Glomerular endothelial cell (primary cell): ENCODE data around the gene MPRIP. TPM values are rescaled to one million over a fixed set of nuclear protein-coding genes. Genes with fewer than 3 reads are reported as not detected.
"Not testable (repeated sequence)": the region's sequence is repeated elsewhere in the genome, so short reads cannot be mapped to it uniquely, and the experiment has no call there.

Source experiments
- DNase-seq: peaks from one replicate; pipeline ENCODE4 v3.0.0-alpha.2; 2011; ENCODE audit warnings: low read depth, low spot score; ENCODE audit errors: extremely low read depth
- total RNA-seq: library from RNA; depleted of rRNA; stranded (reverse); fragments of >200 nt; gene quantifications from 2 replicates; pipeline ENCODE4 v1.2.3, GENCODE V29; 2015

Gene MPRIP
- total RNA-seq, 1 donor from 2014 or later: 160 TPM

GRCh38 chr17:17158506-17158905 is 116.2 kb downstream of the MPRIP start:
- not testable (repeated sequence) for DNase-seq

GRCh38 chr17:17159571-17159970 is 117.3 kb downstream of the MPRIP start:
- DNase-seq: no peak

GRCh38 chr17:17161121-17161520 is 118.9 kb downstream of the MPRIP start:
- DNase-seq: no peak

GRCh38 chr17:17161759-17162158 is 119.5 kb downstream of the MPRIP start:
- DNase-seq: no peak

GRCh38 chr17:17164156-17164555 is 121.9 kb downstream of the MPRIP start:
- DNase-seq: no peak

- no peak for DNase-seq
These were observed 122.4 kb downstream of the MPRIP start for GRCh38 chr17:17164676-17165075.

GRCh38 chr17:17165666-17166308 is 123.5 kb downstream of the MPRIP start:
- DNase-seq: no peak

- DNase-seq: no peak
These were observed 124.2 kb downstream of the MPRIP start for GRCh38 chr17:17166446-17166845.

- DNase-seq: no peak
These were observed 125.1 kb downstream of the MPRIP start for GRCh38 chr17:17167356-17167755.

GRCh38 chr17:17167986-17168385 is 125.7 kb downstream of the MPRIP start:
- no peak for DNase-seq

- no peak for DNase-seq
These were observed 126.1 kb downstream of the MPRIP start for GRCh38 chr17:17168401-17168800.

- no peak for DNase-seq
These were observed 127.1 kb downstream of the MPRIP start for GRCh38 chr17:17169396-17169795.

- no peak for DNase-seq
These were observed 128.2 kb downstream of the MPRIP start for GRCh38 chr17:17170346-17170985.

- DNase-seq: no peak
These were observed 128.9 kb downstream of the MPRIP start for GRCh38 chr17:17171186-17171585.

- no peak for DNase-seq
These were observed 130.0 kb downstream of the MPRIP start for GRCh38 chr17:17172001-17172939.

- DNase-seq: no peak
These were observed 130.7 kb downstream of the MPRIP start for GRCh38 chr17:17172990-17173389.

- no peak for DNase-seq
These were observed 131.7 kb downstream of the MPRIP start for GRCh38 chr17:17173921-17174320.

GRCh38 chr17:17175340-17175739 is 133.1 kb downstream of the MPRIP start:
- DNase-seq: no peak

- no peak for DNase-seq
These were observed 133.7 kb downstream of the MPRIP start for GRCh38 chr17:17175917-17176316.

- no peak for DNase-seq
These were observed 134.1 kb downstream of the MPRIP start for GRCh38 chr17:17176341-17176740.

- DNase-seq: no peak
These were observed 134.9 kb downstream of the MPRIP start for GRCh38 chr17:17177176-17177575.
